DOHH2 (cell line): ENCODE data around the gene PALLD.

ENCODE experiments used
- H3F3A ChIP-seq: fragments of 200-600 bp; sonication (generic), shearing (Covaris generic); 2 replicates; pipeline ENCODE4 v1.6.0; 2016; ENCODE audit warnings: antibody characterized with exemption, mild to moderate bottlenecking; ENCODE audit not compliant: control insufficient read depth, insufficient read depth
- H3K27ac ChIP-seq: fragments of 200-600 bp; sonication (generic); 2 replicates; pipeline ENCODE4 v1.5.1; 2014; ENCODE audit warnings: low read depth, mild to moderate bottlenecking, low read length, moderate library complexity
- H3K27me3 ChIP-seq: fragments of 200-600 bp; sonication (generic); 2 replicates; pipeline ENCODE4 v1.6.1; 2014; ENCODE audit warnings: mild to moderate bottlenecking, low read length, mixed read lengths; ENCODE audit not compliant: control insufficient read depth
- H3K36me3 ChIP-seq: fragments of 200-600 bp; sonication (generic); 2 replicates; pipeline ENCODE4 v1.6.1; 2014; ENCODE audit warnings: mild to moderate bottlenecking, low read length, moderate library complexity, mixed read lengths; ENCODE audit not compliant: control insufficient read depth
- H3K4me1 ChIP-seq: fragments of 200-600 bp; sonication (generic); 2 replicates; pipeline ENCODE4 v1.6.1; 2014; ENCODE audit warnings: mild to moderate bottlenecking, low read length, mixed read lengths; ENCODE audit not compliant: control insufficient read depth
- H3K4me2 ChIP-seq: fragments of 200-600 bp; sonication (generic); 2 replicates; pipeline ENCODE4 v1.6.0; 2014; ENCODE audit warnings: mild to moderate bottlenecking, low read length, moderate library complexity
- H3K4me3 ChIP-seq: fragments of 200-600 bp; sonication (generic); 2 replicates; pipeline ENCODE4 v1.5.1; 2014; ENCODE audit warnings: mild to moderate bottlenecking, low read length, mixed read lengths
- H3K79me2 ChIP-seq: fragments of 200-600 bp; sonication (generic); 2 replicates; pipeline ENCODE4 v1.6.1; 2014; ENCODE audit warnings: mild to moderate bottlenecking, low read length, mixed read lengths; ENCODE audit not compliant: control insufficient read depth
- H3K9me2 ChIP-seq: fragments of 200-600 bp; sonication (generic); replicated peaks from 2 replicates; pipeline ENCODE4 v1.6.1; 2014; ENCODE audit warnings: mild to moderate bottlenecking, low read length, mixed read lengths; ENCODE audit not compliant: control insufficient read depth
- H3K9me3 ChIP-seq: fragments of 200-600 bp; sonication (generic); 2 replicates; pipeline ENCODE4 v1.6.1; 2014; ENCODE audit warnings: antibody characterized with exemption, low read length, mixed read lengths; ENCODE audit not compliant: control insufficient read depth, insufficient read depth
- H4K20me1 ChIP-seq: fragments of 200-600 bp; sonication (generic); 2 replicates; pipeline ENCODE4 v1.6.0; 2014; ENCODE audit warnings: low read depth, mild to moderate bottlenecking, antibody characterized with exemption, low read length, moderate library complexity; ENCODE audit not compliant: control insufficient read depth, insufficient read depth
- EZH2phosphoT487 ChIP-seq: fragments of 200-600 bp; sonication (generic); IDR thresholded peaks from 2 replicates; pipeline ENCODE4 v1.6.1; 2017; ENCODE audit warnings: borderline replicate concordance, mild to moderate bottlenecking, antibody characterized with exemption, low read length, moderate library complexity, mixed read lengths
- TF ChIP-seq, protein P1 (sequence below): fragments of 200-600 bp; sonication (generic); IDR thresholded peaks from one replicate; pipeline ENCODE4 v1.5.1; 2014; ENCODE audit warnings: antibody characterized with exemption, mild to moderate bottlenecking, low read depth, low read length; ENCODE audit not compliant: poor library complexity, severe bottlenecking

The PALLD gene

DNA sequence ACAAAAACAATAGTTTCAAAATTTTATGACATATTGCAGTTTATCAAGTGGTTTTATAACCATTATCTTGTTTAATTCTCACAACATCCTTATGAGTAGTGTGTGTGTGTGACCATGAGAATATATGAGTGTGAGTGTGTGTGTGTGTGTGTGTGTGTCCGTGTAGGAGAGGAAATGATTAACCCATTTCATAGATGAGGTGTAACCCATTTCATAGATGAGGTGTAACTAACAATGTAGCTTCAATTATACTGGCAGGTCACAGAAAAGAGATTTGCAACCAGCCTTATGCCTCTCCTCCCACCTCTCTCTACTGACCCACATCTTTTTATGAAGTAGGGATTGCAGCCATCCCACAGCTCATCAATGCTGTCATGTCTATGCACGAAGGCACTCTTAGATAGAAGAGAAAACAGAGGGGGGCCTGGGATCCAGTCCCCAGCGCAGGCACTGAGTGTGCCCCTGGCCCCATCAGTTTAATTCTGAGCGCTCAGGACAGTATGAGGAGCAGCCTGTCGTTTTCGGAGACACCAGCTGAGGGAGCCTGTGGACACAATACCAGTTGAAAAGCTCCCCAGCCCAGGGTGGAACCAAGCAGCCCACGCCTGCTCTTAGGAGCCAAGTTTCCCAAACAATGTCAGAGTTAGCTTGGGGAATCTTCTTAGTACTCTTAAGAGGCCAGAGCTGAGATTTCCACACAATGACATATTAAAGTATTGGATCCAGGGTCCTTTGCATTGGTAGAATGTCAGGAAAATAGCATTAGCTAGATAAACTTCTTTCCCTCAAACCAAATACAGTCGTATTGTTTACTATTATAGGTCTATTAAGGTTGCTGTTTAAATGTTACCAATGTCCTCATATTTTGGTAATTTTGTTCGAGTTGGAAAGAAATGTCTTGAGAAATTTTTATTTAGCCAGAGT, 88.6 kb downstream of the PALLD start:
- no peaks in the 10 kb centered on the region for H3K4me1 ChIP-seq

DNA sequence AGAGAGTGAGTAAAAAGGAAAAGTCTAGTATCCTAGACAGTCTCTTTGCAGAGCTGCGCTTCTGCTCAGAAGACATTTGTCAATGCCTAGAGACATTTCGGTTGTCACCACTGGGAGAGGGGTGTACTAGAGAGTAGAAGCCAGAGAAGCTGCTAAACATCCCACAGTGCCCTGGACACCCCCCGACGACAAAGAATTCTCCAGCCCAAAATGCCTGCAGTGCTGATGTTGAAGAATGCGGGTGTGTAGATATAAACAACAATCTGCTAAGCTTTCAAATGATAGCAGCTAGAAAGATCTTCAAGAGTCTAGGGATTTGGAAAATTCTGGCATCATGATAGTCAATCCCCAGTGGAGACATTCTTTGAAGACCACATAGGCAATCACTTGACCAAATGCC, 90.1 kb downstream of the PALLD start:
- Histone ChIP-seq H3K4me3 (no peak overlapping the region), H3K27me3 (no peaks in the 10 kb centered on the region), H3K4me1 (no peaks in the 10 kb centered on the region), H4K20me1 (no peaks in the 10 kb centered on the region), H3K9me3 (no peaks in the 10 kb centered on the region), H3K36me3 (no peaks in the 10 kb centered on the region), H3K4me2 (no peak overlapping the region), H3K9me2 (no peaks in the 10 kb centered on the region), H3K27ac (no peak overlapping the region), H3F3A (no peaks in the 10 kb centered on the region), H3K79me2 (no peaks in the 10 kb centered on the region)
- TF ChIP-seq, protein P1, sequence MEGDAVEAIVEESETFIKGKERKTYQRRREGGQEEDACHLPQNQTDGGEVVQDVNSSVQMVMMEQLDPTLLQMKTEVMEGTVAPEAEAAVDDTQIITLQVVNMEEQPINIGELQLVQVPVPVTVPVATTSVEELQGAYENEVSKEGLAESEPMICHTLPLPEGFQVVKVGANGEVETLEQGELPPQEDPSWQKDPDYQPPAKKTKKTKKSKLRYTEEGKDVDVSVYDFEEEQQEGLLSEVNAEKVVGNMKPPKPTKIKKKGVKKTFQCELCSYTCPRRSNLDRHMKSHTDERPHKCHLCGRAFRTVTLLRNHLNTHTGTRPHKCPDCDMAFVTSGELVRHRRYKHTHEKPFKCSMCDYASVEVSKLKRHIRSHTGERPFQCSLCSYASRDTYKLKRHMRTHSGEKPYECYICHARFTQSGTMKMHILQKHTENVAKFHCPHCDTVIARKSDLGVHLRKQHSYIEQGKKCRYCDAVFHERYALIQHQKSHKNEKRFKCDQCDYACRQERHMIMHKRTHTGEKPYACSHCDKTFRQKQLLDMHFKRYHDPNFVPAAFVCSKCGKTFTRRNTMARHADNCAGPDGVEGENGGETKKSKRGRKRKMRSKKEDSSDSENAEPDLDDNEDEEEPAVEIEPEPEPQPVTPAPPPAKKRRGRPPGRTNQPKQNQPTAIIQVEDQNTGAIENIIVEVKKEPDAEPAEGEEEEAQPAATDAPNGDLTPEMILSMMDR, result no peak
- no peak for TF ChIP-seq EZH2phosphoT487

More for the DNA sequence above, 88.6 kb downstream of the PALLD start:
- no peaks in the 10 kb centered on the region for H3K79me2 ChIP-seq
- no peaks in the 10 kb centered on the region for H3K36me3 ChIP-seq
- no peaks in the 10 kb centered on the region for H3F3A ChIP-seq
- no peak overlapping the region for H3K4me2 ChIP-seq
- no peak overlapping the region for H3K4me3 ChIP-seq
- no peaks in the 10 kb centered on the region for H4K20me1 ChIP-seq
- no peaks in the 10 kb centered on the region for H3K9me2 ChIP-seq
- no peaks in the 10 kb centered on the region for H3K9me3 ChIP-seq
- TF ChIP-seq, protein P1, result peak; percentile 21
- no peak for TF ChIP-seq EZH2phosphoT487
- H3K27me3 ChIP-seq, result no peaks in the 10 kb centered on the region
- no peak overlapping the region for H3K27ac ChIP-seq

DNA sequence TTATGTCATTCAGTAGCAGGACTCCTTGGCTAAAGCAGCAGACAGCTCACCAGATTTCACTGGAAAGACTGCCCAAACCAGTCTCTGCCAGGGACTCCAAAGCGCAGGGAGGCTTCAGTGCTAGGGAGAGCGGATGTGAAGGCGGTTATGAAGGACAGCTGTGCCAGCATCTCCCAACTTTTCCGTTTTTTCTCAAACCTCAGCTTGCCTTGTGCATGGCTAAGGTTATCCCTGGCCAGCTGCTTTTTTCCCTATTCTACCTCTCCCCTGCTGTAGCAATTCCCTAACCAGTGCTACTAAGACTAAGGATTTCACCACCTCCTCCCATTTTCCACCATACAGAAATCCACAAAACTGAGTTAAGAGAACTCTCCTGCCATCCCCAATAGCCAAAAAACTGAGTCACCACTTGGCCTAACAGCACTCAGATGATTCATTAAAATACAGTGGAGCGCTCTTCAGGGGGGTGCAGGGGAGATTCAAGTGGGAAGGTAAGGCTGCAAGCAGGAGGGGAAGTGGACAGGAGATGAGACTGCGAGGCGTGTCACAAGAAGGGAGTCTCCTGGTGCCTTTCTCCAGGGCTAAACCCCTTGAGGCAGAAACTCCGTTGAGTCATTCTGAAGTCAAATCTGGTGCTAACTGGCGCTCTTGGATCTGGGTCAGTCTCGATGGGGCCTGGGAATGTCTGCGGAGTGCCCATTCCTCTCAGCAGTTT, 90.7 kb downstream of the PALLD start:
- Histone ChIP-seq H3F3A (no peaks in the 10 kb centered on the region), H3K4me1 (no peaks in the 10 kb centered on the region), H3K4me3 (no peak overlapping the region)

More for the DNA sequence above, 90.7 kb downstream of the PALLD start:
- Histone ChIP-seq H3K36me3 (no peaks in the 10 kb centered on the region), H3K9me3 (no peaks in the 10 kb centered on the region), H3K4me2 (no peak overlapping the region), H3K27me3 (no peaks in the 10 kb centered on the region), H3K9me2 (no peaks in the 10 kb centered on the region), H4K20me1 (no peaks in the 10 kb centered on the region), H3K79me2 (no peaks in the 10 kb centered on the region), H3K27ac (no peak overlapping the region)
- TF ChIP-seq, protein P1, result no peak
- no peak for TF ChIP-seq EZH2phosphoT487
